Endodermal cell (in vitro differentiated cells): ENCODE results near the gene NSMCE1. TPM values are rescaled to one million over a fixed set of nuclear protein-coding genes. Genes with fewer than 3 reads are reported as not detected.

Experiments used
- DNase-seq: peaks from one replicate; pipeline ENCODE4 v3.0.0-alpha.2; 2017
- H3K27ac ChIP-seq: 2 replicates; pipeline ENCODE4 v1.5.1; 2013; ENCODE audit warnings: mild to moderate bottlenecking, low read depth, low read length, moderate library complexity
- H3K27me3 ChIP-seq: 2 replicates; pipeline ENCODE4 v1.6.1; 2013; ENCODE audit warnings: mild to moderate bottlenecking, low read length, moderate library complexity; ENCODE audit not compliant: insufficient read depth, control insufficient read depth, poor library complexity, severe bottlenecking
- H3K36me3 ChIP-seq: 2 replicates; pipeline ENCODE4 v1.7.0; 2013; ENCODE audit warnings: mild to moderate bottlenecking, low read length, moderate library complexity; ENCODE audit not compliant: control insufficient read depth, insufficient read depth
- H3K4me1 ChIP-seq: one replicate; pipeline ENCODE4 v1.7.0; 2013; ENCODE audit warnings: low read length; ENCODE audit not compliant: control insufficient read depth, insufficient read depth
- H3K4me3 ChIP-seq: 2 replicates; pipeline ENCODE4 v1.5.1; 2013; ENCODE audit warnings: mild to moderate bottlenecking, low read length, moderate library complexity
- H3K9ac ChIP-seq: 2 replicates; pipeline ENCODE4 v1.6.1; 2013; ENCODE audit warnings: mild to moderate bottlenecking, low read length, moderate library complexity; ENCODE audit not compliant: poor library complexity, severe bottlenecking; ENCODE audit errors: extremely low read depth
- H3K9me3 ChIP-seq: 2 replicates; pipeline ENCODE4 v1.6.1; 2013; ENCODE audit warnings: mild to moderate bottlenecking, low read length, moderate library complexity; ENCODE audit not compliant: control insufficient read depth
- H3K27ac Mint-ChIP-seq: 2 replicates; pipeline ENCODE4 v1.8.0; 2020; ENCODE audit warnings: mixed read lengths
- H3K27me3 Mint-ChIP-seq: 2 replicates; pipeline ENCODE4 v1.8.0; 2021; ENCODE audit warnings: mild to moderate bottlenecking, mixed read lengths; ENCODE audit not compliant: insufficient read depth
- H3K36me3 Mint-ChIP-seq: 2 replicates; pipeline ENCODE4 v1.8.0; 2020; ENCODE audit warnings: low read depth, mixed read lengths
- H3K4me1 Mint-ChIP-seq: 2 replicates; pipeline ENCODE4 v1.8.0; 2020; ENCODE audit warnings: mixed read lengths
- H3K4me3 Mint-ChIP-seq: 2 replicates; pipeline ENCODE4 v1.8.0; 2020; ENCODE audit warnings: mild to moderate bottlenecking, moderate library complexity, mixed read lengths
- H3K9me3 Mint-ChIP-seq: 2 replicates; pipeline ENCODE4 v1.8.0; 2020; ENCODE audit warnings: mild to moderate bottlenecking, mixed read lengths
- CTCF ChIP-seq: fragments of 200-600 bp; sonication (generic); conservative IDR thresholded peaks from 2 replicates; pipeline ENCODE4 v1.5.0; 2021; ENCODE audit warnings: antibody characterized with exemption, mild to moderate bottlenecking
- WGBS, 2 experiments: methylation state at CpG; one replicate each; pipeline versions ENCODE4 v1.1.5 to v1.1.7; 2013; ENCODE audit warnings: missing lambda C conversion rate in 2 of 2, mixed read lengths in 1 of 2; ENCODE audit not compliant: insufficient coverage in 1 of 2, insufficient read length in 1 of 2; 5-methylcytosine and 5-hydroxymethylcytosine counted together
- total RNA-seq, 2 donors: library from RNA; stranded (reverse); fragmentation: NEBNext Ultra II Directional in 1 of 2; extraction: Animal tissue kit (Norgen Biotek cat#: 25700) in 1 of 2; gene quantifications; 2 replicates in 1 of 2; 3 replicates in 1 of 2; pipeline ENCODE4 v1.2.1, GENCODE V29; 2021

NSMCE1 gene
- total RNA-seq, 2 donors from 2014 or later = 22.3 to 22.4 TPM

- Mint-ChIP-seq H3K4me3 (no peak overlapping the region), H3K36me3 (no peaks in the 10 kb centered on the region), H3K27me3 (no peaks in the 10 kb centered on the region), H3K4me1 (peaks cover 2% of the 10 kb centered on the region), H3K27ac (no peak overlapping the region), H3K9me3 (no peaks in the 10 kb centered on the region)
- no peaks in the 10 kb centered on the region for H3K36me3 ChIP-seq
- no peaks in the 10 kb centered on the region for H3K4me1 ChIP-seq
- H3K4me3 ChIP-seq = no peak overlapping the region
- H3K27me3 ChIP-seq = no peaks in the 10 kb centered on the region
- no peak for DNase-seq
- TF ChIP-seq CTCF = no peak
- H3K9me3 ChIP-seq = no peaks in the 10 kb centered on the region
- no peak overlapping the region for H3K27ac ChIP-seq
- no peak overlapping the region for H3K9ac ChIP-seq
- 85 to 91% methylated on average over 14 to 20 of the region's 20 CpGs for WGBS, 2 experiments
These were observed 42.1 kb downstream of the NSMCE1 start for GRCh38 chr16:27226476-27226875.

- Histone ChIP-seq H3K9ac (no peak overlapping the region), H3K4me3 (no peak overlapping the region), H3K27me3 (no peaks in the 10 kb centered on the region), H3K4me1 (no peaks in the 10 kb centered on the region), H3K27ac (no peak overlapping the region), H3K9me3 (no peaks in the 10 kb centered on the region), H3K36me3 (no peaks in the 10 kb centered on the region)
- Mint-ChIP-seq H3K36me3 (no peaks in the 10 kb centered on the region), H3K4me1 (peaks cover 2% of the 10 kb centered on the region), H3K9me3 (no peaks in the 10 kb centered on the region), H3K4me3 (no peak overlapping the region), H3K27ac (no peak overlapping the region), H3K27me3 (no peaks in the 10 kb centered on the region)
- 91 to 96% methylated on average over 24 to 27 of the region's 27 CpGs for WGBS, 2 experiments
- no peak for DNase-seq
- peak; percentile 31 for TF ChIP-seq CTCF
These were observed 42.8 kb downstream of the NSMCE1 start for GRCh38 chr16:27225536-27226360.

- H3K4me3 ChIP-seq = no peak overlapping the region
- H3K36me3 Mint-ChIP-seq = no peaks in the 10 kb centered on the region
- H3K36me3 ChIP-seq = peaks cover 3% of the 10 kb centered on the region
- no peaks in the 10 kb centered on the region for H3K9me3 ChIP-seq
- no peaks in the 10 kb centered on the region for H3K27me3 ChIP-seq
- no peaks in the 10 kb centered on the region for H3K4me1 ChIP-seq
- no peaks in the 10 kb centered on the region for H3K9me3 Mint-ChIP-seq
- DNase-seq = no peak
- H3K27ac ChIP-seq = no peak overlapping the region
- no peak overlapping the region for H3K27ac Mint-ChIP-seq
- H3K4me1 Mint-ChIP-seq = peaks cover 2% of the 10 kb centered on the region
- TF ChIP-seq CTCF = no peak
- WGBS, 2 experiments = 79 to 82% methylated on average over 16 to 19 of the region's 19 CpGs
- H3K9ac ChIP-seq = no peak overlapping the region
- H3K27me3 Mint-ChIP-seq = no peaks in the 10 kb centered on the region
- H3K4me3 Mint-ChIP-seq = no peak overlapping the region
These were observed 43.8 kb downstream of the NSMCE1 start for GRCh38 chr16:27224741-27225300.
